Stimulated activated effector memory CD8-positive, alpha-beta T cell treated with anti-CD3 and anti-CD28 coated beads, Interleukin-12 subunit alpha, Interleukin-12 subunit beta, amount 100 ng/mL, for 72 hours (primary cell): ENCODE data around the gene BARX2.

ENCODE experiments used
- ATAC-seq: fragments of 150-1000 bp; cut with Tn5 transposase; 2 replicates; pipeline ENCODE4 v1.10.0; 2021
- DNase-seq, 2 donors: peaks; one replicate each; pipeline ENCODE4 v3.0.0; 2021 to 2022; ENCODE audit warnings: low spot score in 2 of 2
- H3K27ac Mint-ChIP-seq: one replicate; pipeline ENCODE4 v1.8.0; 2022; ENCODE audit warnings: mild to moderate bottlenecking, mixed read lengths
- H3K36me3 Mint-ChIP-seq: one replicate; pipeline ENCODE4 v1.8.0; 2022; ENCODE audit warnings: mild to moderate bottlenecking, mixed read lengths
- H3K4me1 Mint-ChIP-seq: one replicate; pipeline ENCODE4 v1.8.0; 2022; ENCODE audit warnings: mixed read lengths
- H3K4me3 Mint-ChIP-seq: one replicate; pipeline ENCODE4 v1.8.0; 2022; ENCODE audit warnings: mild to moderate bottlenecking, mixed read lengths
- H3K9me3 Mint-ChIP-seq: one replicate; pipeline ENCODE4 v1.8.0; 2022; ENCODE audit warnings: mixed read lengths

The BARX2 gene

DNA sequence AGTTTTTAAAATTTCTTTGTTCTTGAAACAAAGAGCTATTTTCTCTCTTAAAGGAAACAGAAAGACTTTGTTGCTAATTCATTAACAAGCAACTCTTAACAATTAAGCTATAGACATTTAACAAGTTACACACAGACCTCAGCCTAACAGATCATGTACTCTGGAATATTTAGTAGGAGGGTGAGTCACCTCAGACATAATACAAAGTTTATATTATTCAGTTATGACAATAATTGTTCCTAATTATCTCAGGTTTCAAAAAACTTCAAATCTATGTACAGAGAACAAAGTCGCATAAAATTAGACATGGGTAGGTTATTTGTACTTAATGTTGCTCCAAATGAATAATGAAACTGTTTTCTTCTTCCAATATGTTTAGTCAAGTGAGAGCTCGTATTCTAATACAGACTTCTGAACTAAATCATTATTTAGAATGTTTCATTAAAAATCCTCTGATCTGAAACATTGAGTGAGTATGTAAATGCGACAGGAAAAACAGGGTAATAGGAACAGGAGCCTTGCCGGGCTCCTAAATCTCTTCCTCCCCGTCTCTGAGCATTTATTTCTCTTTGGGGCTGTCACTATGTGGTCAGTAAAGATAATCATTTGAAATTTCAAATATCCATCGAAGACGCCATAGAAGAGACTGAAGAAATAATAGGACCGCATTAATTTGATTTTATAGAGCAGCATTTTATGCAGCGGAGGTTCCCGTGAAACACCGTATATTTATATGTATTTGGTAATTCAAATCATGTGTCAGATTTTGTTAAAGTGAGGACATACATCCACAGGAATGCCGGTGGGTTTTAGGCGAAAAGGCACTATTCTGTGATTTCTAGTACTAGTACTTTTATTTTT, 8.7 kb upstream of the BARX2 start:
- Mint-ChIP-seq H3K36me3 (no peaks in the 10 kb centered on the region), H3K4me3 (no peak overlapping the region), H3K27ac (no peak overlapping the region), H3K9me3 (no peaks in the 10 kb centered on the region), H3K4me1 (peaks cover 3% of the 10 kb centered on the region)
- DNase-seq = no peak
- no peak for ATAC-seq

GRCh38 chr11:129368889-129369672, 6.6 kb upstream of the BARX2 start:
- Mint-ChIP-seq H3K27ac (no peak overlapping the region), H3K36me3 (no peaks in the 10 kb centered on the region), H3K4me1 (peaks cover 16% of the 10 kb centered on the region)

DNA sequence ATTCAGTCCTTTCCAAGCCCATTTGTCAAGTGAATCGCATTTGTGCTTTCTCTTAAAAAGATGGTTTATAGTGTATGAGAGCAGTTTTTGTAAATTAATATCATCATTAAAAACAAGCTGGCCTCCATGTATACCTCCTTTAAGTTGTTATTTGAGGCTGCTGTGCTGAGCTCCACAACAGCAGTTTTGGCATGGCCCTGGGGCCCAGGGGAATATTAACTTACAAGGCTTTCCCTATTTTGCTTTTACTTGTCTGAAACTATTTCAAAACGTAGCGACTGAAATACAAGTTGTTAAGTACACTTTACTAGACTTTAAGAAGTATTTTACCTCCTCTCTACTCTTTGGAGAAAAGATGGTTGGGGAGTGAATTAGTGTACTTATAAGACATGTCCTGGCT, 4.9 kb upstream of the BARX2 start:
- DNase-seq = no peak
- no peak overlapping the region for H3K4me3 Mint-ChIP-seq
- H3K4me1 Mint-ChIP-seq = peaks cover 26% of the 10 kb centered on the region
- H3K9me3 Mint-ChIP-seq = no peaks in the 10 kb centered on the region
- peaks cover 6% of the 10 kb centered on the region for H3K36me3 Mint-ChIP-seq
- H3K27ac Mint-ChIP-seq = no peak overlapping the region
- ATAC-seq = no peak

More at GRCh38 chr11:129368889-129369672, 6.6 kb upstream of the BARX2 start:
- Mint-ChIP-seq H3K9me3 (no peaks in the 10 kb centered on the region), H3K4me3 (no peak overlapping the region)
- ATAC-seq = no peak
- DNase-seq = no peak

DNA sequence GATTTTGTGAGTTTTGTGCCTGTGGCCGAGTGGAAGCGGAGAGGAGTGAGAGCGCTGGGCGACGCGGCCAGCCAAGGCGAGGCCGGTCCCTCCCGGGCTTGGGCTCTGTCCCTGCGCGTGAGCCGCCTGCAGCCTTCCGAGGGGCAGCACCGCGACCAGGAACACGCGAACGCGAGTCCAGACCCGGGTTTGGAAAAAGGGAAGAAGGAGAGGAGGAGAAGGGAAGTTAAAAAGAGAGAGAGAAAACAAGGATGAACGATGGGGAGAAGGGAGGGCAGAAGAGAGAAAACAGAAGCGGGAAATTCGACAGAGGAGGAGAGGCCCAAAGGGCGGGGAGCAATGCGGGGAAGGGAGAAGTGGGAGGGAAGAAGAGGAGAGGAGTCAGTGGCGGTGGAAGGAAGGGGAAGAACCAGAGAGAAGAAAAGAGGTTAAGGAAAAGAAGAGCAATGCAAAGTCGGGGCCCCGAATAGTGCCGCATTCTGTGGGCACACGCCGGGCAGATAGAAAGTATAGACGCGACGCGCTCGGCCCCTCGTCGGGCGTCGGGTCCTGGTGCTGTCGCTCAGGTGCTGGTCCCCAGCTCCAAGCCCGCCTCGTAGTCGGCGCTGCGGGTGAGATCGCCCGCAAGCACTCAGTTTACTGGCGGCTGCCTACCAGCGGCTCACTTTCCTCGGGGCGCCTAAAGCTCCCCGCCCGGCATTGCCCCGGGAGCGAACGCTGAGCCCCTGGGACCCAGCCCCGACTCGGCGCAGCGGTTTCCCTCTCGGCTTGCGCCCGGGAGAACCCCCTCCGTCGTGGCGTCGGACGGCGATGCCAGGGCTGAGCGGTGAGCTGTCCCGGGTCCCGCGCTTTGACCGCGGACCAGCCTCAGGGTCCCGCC, 2.8 kb upstream of the BARX2 start:
- DNase-seq (no peak), ATAC-seq (peak; percentile 29)
- H3K4me3 Mint-ChIP-seq = peak overlapping the region; percentile 52
- no peak overlapping the region for H3K27ac Mint-ChIP-seq
- peaks cover 6% of the 10 kb centered on the region for H3K36me3 Mint-ChIP-seq
- H3K9me3 Mint-ChIP-seq = no peaks in the 10 kb centered on the region
- peaks cover 26% of the 10 kb centered on the region for H3K4me1 Mint-ChIP-seq

DNA sequence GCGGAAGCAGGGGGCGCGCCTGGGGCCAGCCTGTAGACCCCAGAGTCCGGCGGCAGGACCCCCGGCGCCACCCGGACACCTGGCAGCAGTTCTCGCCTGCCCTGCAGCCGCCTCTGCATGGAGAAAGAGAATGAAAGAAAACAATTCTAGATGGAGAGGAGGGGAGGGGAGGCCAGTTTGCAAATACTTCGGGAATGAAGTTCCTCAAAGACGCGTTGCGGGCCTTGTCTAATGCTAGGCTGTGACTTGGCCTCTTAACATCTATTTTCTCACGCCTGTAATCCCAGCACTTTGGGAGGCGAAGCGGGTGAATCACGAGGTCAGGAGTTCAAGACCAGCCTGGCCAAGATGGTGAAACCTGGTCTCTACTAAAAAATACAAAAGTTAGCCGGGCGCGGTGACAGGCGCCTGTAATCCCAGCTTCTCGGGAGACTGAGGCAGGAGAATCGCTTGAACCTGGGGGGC, 2.1 kb upstream of the BARX2 start:
- peaks cover 26% of the 10 kb centered on the region for H3K4me1 Mint-ChIP-seq
- peak overlapping the region; percentile 46 for H3K4me3 Mint-ChIP-seq
- no peaks in the 10 kb centered on the region for H3K9me3 Mint-ChIP-seq
- no peak for ATAC-seq
- H3K36me3 Mint-ChIP-seq = peaks cover 6% of the 10 kb centered on the region
- no peak overlapping the region for H3K27ac Mint-ChIP-seq
- DNase-seq = no peak

DNA sequence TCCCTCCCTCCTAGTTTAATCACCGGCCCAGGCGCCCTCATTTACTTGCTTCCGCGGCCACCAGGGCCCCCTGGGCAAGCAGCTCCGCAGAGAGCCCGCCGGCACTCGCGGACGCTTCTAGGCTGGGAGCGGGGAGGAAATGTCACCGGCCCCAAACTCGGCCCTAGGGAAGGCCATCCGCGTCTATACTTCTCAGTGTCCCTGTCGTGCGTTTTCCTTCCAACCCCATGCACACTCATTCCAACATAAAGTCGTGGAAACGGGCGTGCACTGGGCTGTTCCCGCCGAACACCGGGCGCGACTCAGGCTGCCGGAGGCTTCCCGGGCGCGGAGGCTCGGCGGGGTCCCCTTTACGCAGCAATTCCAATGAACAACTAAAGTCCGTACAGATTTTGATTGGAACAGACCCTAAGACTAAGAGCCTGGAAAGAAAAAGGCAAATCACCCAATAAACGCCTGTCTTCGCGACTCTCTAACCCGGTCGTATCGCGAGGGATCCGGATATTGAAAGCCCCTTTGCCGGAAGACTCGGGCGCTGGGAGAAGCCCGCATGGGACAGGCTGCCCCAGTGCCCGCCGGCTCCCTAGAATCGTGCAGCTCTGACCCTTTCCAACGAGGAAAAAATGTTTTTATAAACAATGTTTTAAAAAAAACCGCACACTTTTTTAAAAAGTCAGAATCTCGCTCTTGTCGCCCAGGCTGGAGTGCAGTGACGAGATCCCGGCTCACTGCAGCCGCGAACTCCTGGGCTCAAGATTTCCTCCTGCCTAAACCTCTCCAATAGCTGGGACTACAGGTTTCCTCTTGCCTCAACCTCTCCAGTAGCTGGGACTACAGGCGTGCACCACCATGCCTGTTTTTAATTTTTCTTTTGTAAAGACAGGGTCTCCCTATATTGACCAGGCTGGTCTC, 1.3 kb upstream of the BARX2 start:
- H3K4me3 Mint-ChIP-seq = peak overlapping the region; percentile 46
- no peaks in the 10 kb centered on the region for H3K9me3 Mint-ChIP-seq
- H3K27ac Mint-ChIP-seq = no peak overlapping the region
- H3K4me1 Mint-ChIP-seq = peaks cover 26% of the 10 kb centered on the region
- DNase-seq (no peak), ATAC-seq (no peak)
- peaks cover 6% of the 10 kb centered on the region for H3K36me3 Mint-ChIP-seq

DNA sequence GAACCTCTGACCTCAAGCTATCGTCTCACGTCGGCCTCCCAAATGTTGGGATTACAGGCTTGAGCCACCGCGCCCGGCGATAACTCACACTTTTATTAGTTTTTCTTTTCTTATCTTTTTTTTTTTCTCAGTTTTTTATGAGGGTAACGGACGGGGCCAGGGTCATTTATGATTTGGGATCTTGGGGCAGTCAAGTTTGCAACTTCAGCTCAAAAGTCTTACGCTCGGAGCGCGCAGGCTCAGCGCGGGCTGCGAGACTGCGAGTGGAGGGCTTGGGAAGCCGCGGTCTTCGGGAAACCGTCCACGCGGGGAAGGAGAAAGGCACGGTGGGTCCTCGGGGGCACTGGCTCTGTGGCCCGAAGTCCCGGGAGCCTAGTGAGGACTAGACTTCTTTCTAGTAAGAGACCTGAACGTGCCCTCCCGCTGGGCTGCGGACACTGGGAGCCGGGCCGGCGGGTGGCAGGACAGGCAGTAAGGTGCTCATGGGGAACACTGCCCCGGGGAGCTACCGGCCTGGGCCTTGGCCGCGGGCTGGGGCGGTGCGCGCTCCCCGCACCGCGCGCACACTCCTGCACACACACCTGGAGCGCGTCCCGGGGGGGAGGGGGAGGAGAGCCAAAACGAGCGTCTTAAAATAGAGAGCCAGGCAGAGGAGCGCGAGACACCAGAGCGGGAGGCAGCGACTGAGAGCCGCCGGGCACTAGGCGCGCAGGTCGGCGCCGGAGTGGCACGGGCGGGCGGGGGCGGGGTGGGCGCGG, 476 bp upstream of the BARX2 start:
- ATAC-seq = peak; percentile 22
- H3K9me3 Mint-ChIP-seq = no peaks in the 10 kb centered on the region
- no peak for DNase-seq
- no peak overlapping the region for H3K27ac Mint-ChIP-seq
- H3K4me3 Mint-ChIP-seq = peak overlapping the region; percentile 46
- H3K36me3 Mint-ChIP-seq = peaks cover 6% of the 10 kb centered on the region
- peaks cover 26% of the 10 kb centered on the region for H3K4me1 Mint-ChIP-seq

DNA sequence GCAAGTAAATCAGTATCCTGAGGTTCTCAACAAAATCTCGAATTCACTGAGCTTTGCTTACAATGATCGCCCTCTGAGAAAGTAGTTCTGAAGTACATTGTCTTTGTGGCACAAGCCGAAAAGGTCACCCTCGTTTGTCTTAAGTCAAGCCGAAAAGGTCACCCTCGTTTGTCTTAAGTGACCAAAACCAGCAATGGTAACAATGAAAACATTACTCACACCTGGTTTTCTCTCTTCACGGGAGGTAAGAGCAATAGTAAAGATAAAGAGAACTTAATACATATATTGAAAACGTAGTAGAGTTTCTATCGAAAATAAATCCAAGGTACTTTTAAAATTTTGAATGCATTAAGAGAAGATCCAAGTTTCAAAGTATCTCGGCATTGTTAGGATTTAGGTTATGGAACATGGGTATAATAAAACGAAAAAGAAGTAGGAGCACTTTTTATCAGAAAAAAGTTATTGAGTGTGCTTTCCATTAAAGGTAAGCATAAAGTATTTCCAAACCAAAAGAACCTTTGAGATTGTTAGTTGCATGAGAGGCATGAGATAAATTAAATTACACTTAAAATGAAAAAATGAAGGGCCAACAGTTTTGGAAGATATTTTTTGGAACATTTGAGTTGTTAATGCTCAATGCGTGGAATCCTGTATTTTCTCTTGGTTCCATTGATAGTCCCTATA, 1.2 kb downstream of the BARX2 start:
- Mint-ChIP-seq H3K9me3 (no peaks in the 10 kb centered on the region), H3K4me3 (no peak overlapping the region), H3K36me3 (peaks cover 6% of the 10 kb centered on the region), H3K27ac (no peak overlapping the region), H3K4me1 (peaks cover 25% of the 10 kb centered on the region)
- no peak for DNase-seq
- no peak for ATAC-seq

- ATAC-seq (no peak), DNase-seq (no peak)
- Mint-ChIP-seq H3K36me3 (peaks cover 6% of the 10 kb centered on the region), H3K9me3 (no peaks in the 10 kb centered on the region), H3K4me1 (peaks cover 15% of the 10 kb centered on the region), H3K27ac (no peak overlapping the region), H3K4me3 (no peak overlapping the region)
These were observed 2.1 kb downstream of the BARX2 start for GRCh38 chr11:129377739-129378138.

DNA sequence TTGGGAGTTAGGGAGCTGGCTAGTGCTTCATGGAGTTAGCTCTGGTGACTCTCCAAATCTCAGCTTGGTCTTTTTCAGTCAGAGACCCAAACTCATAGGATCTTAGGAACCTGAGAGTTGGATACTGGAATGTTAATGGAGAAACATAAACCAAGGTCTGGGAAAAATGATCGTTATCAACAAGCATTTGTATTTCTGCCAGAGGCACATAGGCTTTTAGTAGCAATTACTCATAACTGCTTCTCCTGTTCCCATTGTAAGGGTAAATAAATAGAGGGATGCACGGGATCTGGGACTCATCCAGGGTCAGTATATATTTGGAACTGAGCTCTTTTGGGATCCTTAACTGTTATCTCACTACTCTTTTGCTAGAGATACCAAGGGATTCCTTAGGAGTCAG, 4.8 kb downstream of the BARX2 start:
- H3K36me3 Mint-ChIP-seq = no peaks in the 10 kb centered on the region
- DNase-seq (no peak), ATAC-seq (no peak)
- H3K9me3 Mint-ChIP-seq = no peaks in the 10 kb centered on the region
- no peak overlapping the region for H3K27ac Mint-ChIP-seq
- no peak overlapping the region for H3K4me3 Mint-ChIP-seq
- H3K4me1 Mint-ChIP-seq = no peaks in the 10 kb centered on the region

DNA sequence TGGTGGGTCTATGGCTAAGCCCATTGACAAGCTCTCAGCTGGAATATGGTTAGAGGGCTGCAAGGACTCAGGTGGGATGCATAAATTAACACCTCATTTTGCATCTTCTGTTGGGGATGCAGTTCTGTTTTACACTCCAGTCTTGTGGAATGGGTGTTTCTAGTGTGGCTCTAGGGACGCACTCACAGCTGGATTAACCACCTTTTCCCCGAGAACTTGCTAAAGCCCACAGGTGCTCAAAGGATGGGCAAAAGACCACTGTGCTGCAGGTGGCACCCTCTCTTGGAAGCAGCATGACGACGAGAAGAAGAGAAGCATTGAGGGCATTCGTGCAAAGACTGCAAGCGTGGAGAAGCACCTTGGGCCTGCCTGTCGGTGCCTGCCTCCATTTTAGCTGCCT, 6.9 kb downstream of the BARX2 start:
- no peaks in the 10 kb centered on the region for H3K36me3 Mint-ChIP-seq
- H3K4me1 Mint-ChIP-seq = no peaks in the 10 kb centered on the region
- DNase-seq (no peak), ATAC-seq (no peak)
- H3K4me3 Mint-ChIP-seq = no peak overlapping the region
- no peaks in the 10 kb centered on the region for H3K9me3 Mint-ChIP-seq
- H3K27ac Mint-ChIP-seq = no peak overlapping the region

DNA sequence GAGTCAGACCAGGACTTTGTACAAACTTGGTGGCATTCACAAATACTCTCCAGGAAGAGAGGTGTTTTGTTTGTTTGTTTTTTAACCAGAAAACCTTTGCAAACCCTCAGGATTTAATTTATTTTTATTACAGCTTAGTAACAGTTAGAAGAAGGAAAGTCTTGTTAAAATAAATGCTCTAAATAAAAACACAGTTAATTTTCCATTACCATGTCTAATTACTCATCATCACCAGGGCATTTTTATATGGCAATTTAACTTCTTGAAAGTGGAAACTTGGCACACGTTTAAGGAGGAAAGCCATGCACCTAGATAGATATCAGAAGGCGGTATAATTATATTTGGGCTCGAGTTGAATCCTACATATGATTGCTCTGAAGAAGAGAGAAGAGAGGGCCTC, 7.4 kb downstream of the BARX2 start:
- no peaks in the 10 kb centered on the region for H3K9me3 Mint-ChIP-seq
- H3K36me3 Mint-ChIP-seq = no peaks in the 10 kb centered on the region
- H3K27ac Mint-ChIP-seq = no peak overlapping the region
- no peak overlapping the region for H3K4me3 Mint-ChIP-seq
- ATAC-seq = no peak
- DNase-seq = no peak
- H3K4me1 Mint-ChIP-seq = no peaks in the 10 kb centered on the region

DNA sequence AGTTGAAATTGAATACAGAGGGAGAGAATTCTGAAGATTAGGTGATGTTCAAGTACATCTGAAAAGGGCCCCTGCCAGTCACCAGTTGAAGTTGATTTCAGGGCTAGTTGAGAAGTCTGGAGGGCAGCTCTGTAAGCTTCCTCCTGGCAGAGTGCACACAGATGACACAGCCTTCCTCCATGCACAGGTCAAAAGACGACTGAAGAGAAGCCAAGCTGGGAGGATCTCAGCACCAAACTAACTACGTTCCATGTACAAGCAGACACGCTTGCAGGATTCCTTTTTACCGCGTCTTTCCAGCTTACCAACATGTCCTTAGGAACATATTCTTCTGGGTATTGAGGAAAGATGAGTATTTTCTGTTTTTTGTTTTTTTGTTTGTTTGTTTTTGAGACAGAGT, 7.9 kb downstream of the BARX2 start:
- DNase-seq (no peak), ATAC-seq (no peak)
- no peaks in the 10 kb centered on the region for H3K36me3 Mint-ChIP-seq
- H3K9me3 Mint-ChIP-seq = no peaks in the 10 kb centered on the region
- H3K4me1 Mint-ChIP-seq = no peaks in the 10 kb centered on the region
- H3K4me3 Mint-ChIP-seq = no peak overlapping the region
- H3K27ac Mint-ChIP-seq = no peak overlapping the region
